HG03469 (cell line): ENCODE results near the gene ZFC3H1.
"Not testable (repeated sequence)": the region's sequence is repeated elsewhere in the genome, so short reads cannot be mapped to it uniquely, and the experiment has no call there.

Experiments used
- ATAC-seq: cut with Tn5 transposase; IDR thresholded peaks from one replicate; pipeline ENCODE4 v1.9.1; 2021; ENCODE audit warnings: mild to moderate bottlenecking, moderate library complexity, moderate number of reproducible peaks; ENCODE audit not compliant: unreplicated experiment

ZFC3H1 gene

GRCh38 chr12:71663561-71664410 lies at the start of gene ZFC3H1, which contains the start of gene THAP2:
TSS of gene ZFC3H1 (minus strand) at chr12:71663848. CDS start at chr12:71663610, 238 bp downstream.
TSS of gene THAP2 (plus strand) at chr12:71664301. CDS start at chr12:71664510, 209 bp downstream.
- peak; percentile 87 for ATAC-seq

GRCh38 chr12:71710276-71711125 lies 46.9 kb upstream of the ZFC3H1 start:
- ATAC-seq = no peak

- no peak for ATAC-seq
Measured at GRCh38 chr12:71708658-71709057, 45.0 kb upstream of the ZFC3H1 start.

GRCh38 chr12:71704920-71705319 lies 41.3 kb upstream of the ZFC3H1 start:
- no peak for ATAC-seq

- ATAC-seq = no peak
Measured at GRCh38 chr12:71703206-71703605, 39.6 kb upstream of the ZFC3H1 start.

- ATAC-seq = no peak
Measured at GRCh38 chr12:71702590-71702989, 38.9 kb upstream of the ZFC3H1 start.

- ATAC-seq = not testable (repeated sequence)
Measured at GRCh38 chr12:71702181-71702580, 38.5 kb upstream of the ZFC3H1 start.

- ATAC-seq = no peak
Measured at GRCh38 chr12:71695782-71696181, 32.1 kb upstream of the ZFC3H1 start.

- peak; percentile 77 for ATAC-seq
Measured at GRCh38 chr12:71694099-71694820, 30.6 kb upstream of the ZFC3H1 start.

- not testable (repeated sequence) for ATAC-seq
Measured at GRCh38 chr12:71693651-71694050, 30.0 kb upstream of the ZFC3H1 start.

- ATAC-seq = no peak
Measured at GRCh38 chr12:71693126-71693525, 29.5 kb upstream of the ZFC3H1 start.

- ATAC-seq = no peak
Measured at GRCh38 chr12:71691504-71692129, 28.0 kb upstream of the ZFC3H1 start.

GRCh38 chr12:71688961-71689570 lies 25.4 kb upstream of the ZFC3H1 start:
- ATAC-seq = no peak

GRCh38 chr12:71687172-71687571 lies 23.5 kb upstream of the ZFC3H1 start:
- ATAC-seq = not testable (repeated sequence)

GRCh38 chr12:71686658-71687025 lies 23.0 kb upstream of the ZFC3H1 start:
- ATAC-seq = no peak

GRCh38 chr12:71685914-71686657 lies 22.4 kb upstream of the ZFC3H1 start, which contains the start of gene TMEM19:
TSS of gene TMEM19 (plus strand) at chr12:71686082. CDS start at chr12:71686681, 599 bp downstream.
- ATAC-seq = peak; percentile 67

GRCh38 chr12:71685312-71685906 lies 21.8 kb upstream of the ZFC3H1 start:
- no peak for ATAC-seq

- no peak for ATAC-seq
Measured at GRCh38 chr12:71684081-71684480, 20.4 kb upstream of the ZFC3H1 start.

- no peak for ATAC-seq
Measured at GRCh38 chr12:71683633-71684032, 20.0 kb upstream of the ZFC3H1 start.
